Vagina (tissue), 2 donors: ENCODE data around the gene DTHD1. TPM values are rescaled to one million over a fixed set of nuclear protein-coding genes. Genes with fewer than 3 reads are reported as not detected.

ENCODE experiments used
- DNase-seq, 2 donors: peaks; one replicate each; pipeline ENCODE4 v3.0.0-alpha.2; 2017; ENCODE audit errors: extremely low spot score in 2 of 2
- H3K27ac ChIP-seq: fragments of 200-600 bp; sonication (generic); one replicate; pipeline ENCODE4 v1.5.1; 2019
- H3K27me3 ChIP-seq: fragments of 200-600 bp; sonication (generic); one replicate; pipeline ENCODE4 v1.5.1; 2019
- H3K36me3 ChIP-seq, 2 donors: fragments of 200-600 bp; sonication (generic); one replicate each; pipeline ENCODE4 v1.5.1; 2017 to 2019
- H3K4me1 ChIP-seq: fragments of 200-600 bp; sonication (generic); one replicate; pipeline ENCODE4 v1.5.1; 2019
- H3K4me3 ChIP-seq, 2 donors: fragments of 200-600 bp; sonication (generic); 1 replicate in 1 of 2; 2 replicates in 1 of 2; pipeline ENCODE4 v1.5.1; 2016 to 2019
- H3K9me3 ChIP-seq: fragments of 200-600 bp; sonication (generic); one replicate; pipeline ENCODE4 v1.5.1; 2019
- CTCF ChIP-seq, 3 experiments: fragments of 450-650 bp in 2 of 3; fragments of 200-600 bp in 1 of 3; sonication (generic) in 1 of 3; IDR thresholded peaks; one replicate each; pipeline ENCODE4 v1.5.1; 2017 to 2019; ENCODE audit warnings: antibody characterized with exemption in 3 of 3, mild to moderate bottlenecking in 2 of 3, moderate library complexity in 2 of 3
- POLR2A ChIP-seq, 2 donors: fragments of 450-650 bp; IDR thresholded peaks; one replicate each; pipeline ENCODE4 v1.6.1; 2017; ENCODE audit warnings: antibody characterized with exemption in 2 of 2, mild to moderate bottlenecking in 2 of 2, moderate library complexity in 2 of 2
- POLR2AphosphoS5 ChIP-seq, 2 donors: sonication (generic); formaldehyde crosslinking; IDR thresholded peaks; one replicate each; pipeline ENCODE4 v1.9.0; 2017; ENCODE audit warnings: antibody characterized with exemption in 2 of 2, mild to moderate bottlenecking in 2 of 2, low read depth in 1 of 2; ENCODE audit not compliant: insufficient read depth in 1 of 2
- intact Hi-C: fragments of 100-400 bp; cut with DNase I; formaldehyde crosslinking; loops from one replicate; pipeline ENCODE4 v1.15.1; 2023
- total RNA-seq: library from RNA; depleted of rRNA; stranded (reverse); fragments of >200 nt; gene quantifications from one replicate; pipeline ENCODE4 v1.2.3, GENCODE V29; 2016

Gene DTHD1
- total RNA-seq, 1 donor from 2014 or later, result 0.49 TPM

GRCh38 chr4:36349938-36350549 lies 68.6 kb downstream of the DTHD1 start:
- TF ChIP-seq CTCF (IDR thresholded peaks at IDR 0.05) (no peak), POLR2AphosphoS5 (IDR thresholded peaks at IDR 0.05; ENCODE audit: insufficient read depth in 1 of 2, low read depth in 1 of 2) (no peak), POLR2A (IDR thresholded peaks at IDR 0.05) (no peak)
- DNase-seq, result no peak
- Histone ChIP-seq H3K4me1 (no peaks in the 10 kb centered on the region), H3K9me3 (no peaks in the 10 kb centered on the region), H3K27ac (no peak overlapping the region), H3K4me3 (no peak overlapping the region), H3K36me3 (no peaks in the 10 kb centered on the region), H3K27me3 (no peaks in the 10 kb centered on the region)
- intact Hi-C loops, result no loop called here

GRCh38 chr4:36351082-36351666 lies 69.8 kb downstream of the DTHD1 start:
- Histone ChIP-seq H3K9me3 (no peaks in the 10 kb centered on the region), H3K4me3 (no peak overlapping the region), H3K27ac (no peak overlapping the region), H3K27me3 (no peaks in the 10 kb centered on the region), H3K36me3 (no peaks in the 10 kb centered on the region), H3K4me1 (no peaks in the 10 kb centered on the region)
- TF ChIP-seq POLR2AphosphoS5 (IDR thresholded peaks at IDR 0.05; ENCODE audit: insufficient read depth in 1 of 2, low read depth in 1 of 2) (no peak), CTCF (IDR thresholded peaks at IDR 0.05) (peak; percentile 20 to 36 (median 32))
- intact Hi-C loops, result no loop called here
- DNase-seq, result no peak

GRCh38 chr4:36353998-36354397 lies 72.6 kb downstream of the DTHD1 start:
- no peaks in the 10 kb centered on the region for H3K4me1 ChIP-seq
- no peak overlapping the region for H3K4me3 ChIP-seq
- H3K36me3 ChIP-seq, result no peaks in the 10 kb centered on the region
- H3K27me3 ChIP-seq, result no peaks in the 10 kb centered on the region
- intact Hi-C loops, result no loop called here
- TF ChIP-seq POLR2A (IDR thresholded peaks at IDR 0.05) (no peak), CTCF (IDR thresholded peaks at IDR 0.05) (no peak), POLR2AphosphoS5 (IDR thresholded peaks at IDR 0.05; ENCODE audit: insufficient read depth in 1 of 2, low read depth in 1 of 2) (no peak)
- H3K9me3 ChIP-seq, result no peaks in the 10 kb centered on the region
- H3K27ac ChIP-seq, result no peak overlapping the region
- DNase-seq, result no peak

- no peaks in the 10 kb centered on the region for H3K9me3 ChIP-seq
- no peaks in the 10 kb centered on the region for H3K4me1 ChIP-seq
- H3K27me3 ChIP-seq, result no peaks in the 10 kb centered on the region
- TF ChIP-seq POLR2AphosphoS5 (IDR thresholded peaks at IDR 0.05; ENCODE audit: insufficient read depth in 1 of 2, low read depth in 1 of 2) (no peak), CTCF (IDR thresholded peaks at IDR 0.05) (no peak)
- DNase-seq, result no peak
- intact Hi-C loops, result no loop called here
- H3K4me3 ChIP-seq, result no peak overlapping the region
- H3K36me3 ChIP-seq, result no peaks in the 10 kb centered on the region
- no peak overlapping the region for H3K27ac ChIP-seq
Observed at GRCh38 chr4:36358173-36358572, 76.8 kb downstream of the DTHD1 start.

GRCh38 chr4:36360755-36361154 lies 79.3 kb downstream of the DTHD1 start:
- intact Hi-C loops, result no loop called here
- no peak for TF ChIP-seq CTCF (IDR thresholded peaks at IDR 0.05)
- no peak for TF ChIP-seq POLR2AphosphoS5 (IDR thresholded peaks at IDR 0.05; ENCODE audit: insufficient read depth in 1 of 2, low read depth in 1 of 2)
- no peak for TF ChIP-seq POLR2A (IDR thresholded peaks at IDR 0.05)
- Histone ChIP-seq H3K27ac (no peak overlapping the region), H3K27me3 (no peaks in the 10 kb centered on the region), H3K9me3 (no peaks in the 10 kb centered on the region), H3K36me3 (no peaks in the 10 kb centered on the region), H3K4me3 (no peak overlapping the region), H3K4me1 (no peaks in the 10 kb centered on the region)
- DNase-seq, result no peak
